ENCODE data around the gene TMEM243.
"Not testable (repeated sequence)": the region's sequence is repeated elsewhere in the genome, so short reads cannot be mapped to it uniquely, and the experiment has no call there.

Gene TMEM243

DNA sequence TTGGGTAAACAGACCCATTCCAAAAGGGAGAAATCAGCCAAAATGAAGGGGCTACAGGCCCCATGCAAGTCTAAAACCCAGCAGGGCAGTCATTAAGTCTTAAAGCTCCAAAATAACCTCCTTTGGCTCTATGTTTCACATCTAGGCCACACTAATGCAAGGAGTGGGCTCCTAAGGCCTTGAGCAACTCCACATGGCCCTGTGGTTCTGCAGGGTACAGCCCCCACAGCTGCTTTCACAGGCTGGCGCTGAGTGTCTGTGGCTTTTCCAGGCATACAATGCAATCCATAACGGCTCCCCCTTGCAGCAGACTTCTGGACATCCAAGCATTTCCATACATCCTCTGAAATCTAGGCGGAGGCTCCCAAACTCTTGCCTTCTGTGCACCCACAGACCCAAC lies 9.0 kb downstream of the TMEM243 start:
- no peak for DNase-seq

DNA sequence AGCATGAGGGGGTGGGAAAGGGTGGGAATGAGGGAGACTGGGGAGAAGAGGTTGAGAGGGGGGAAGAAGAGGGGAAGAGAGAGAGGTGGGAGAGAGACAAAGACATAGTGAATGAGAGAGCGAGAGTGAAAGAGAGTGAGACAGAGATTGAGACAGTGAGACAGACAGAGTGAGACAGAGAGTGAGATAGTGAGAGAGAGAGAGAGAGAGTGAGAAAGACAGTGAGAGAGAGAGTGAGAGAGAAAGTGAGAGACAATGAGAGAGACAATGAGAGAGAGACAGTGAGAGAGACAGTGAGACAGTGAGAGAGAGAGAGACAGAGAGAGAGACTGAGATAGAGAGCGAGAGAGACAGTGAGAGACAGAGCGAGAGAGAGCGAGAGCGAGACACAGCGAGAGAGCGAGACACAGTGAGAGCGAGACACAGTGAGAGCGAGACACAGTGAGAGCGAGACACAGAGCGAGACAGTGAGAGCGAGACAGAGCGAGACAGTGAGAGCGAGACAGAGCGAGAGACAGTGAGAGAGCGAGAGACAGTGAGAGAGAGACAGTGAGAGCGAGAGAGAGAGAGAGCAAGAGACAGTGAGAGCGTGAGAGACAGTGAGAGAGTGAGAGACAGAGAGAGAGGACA lies 10.1 kb downstream of the TMEM243 start:
- DNase-seq, result no peak

DNA sequence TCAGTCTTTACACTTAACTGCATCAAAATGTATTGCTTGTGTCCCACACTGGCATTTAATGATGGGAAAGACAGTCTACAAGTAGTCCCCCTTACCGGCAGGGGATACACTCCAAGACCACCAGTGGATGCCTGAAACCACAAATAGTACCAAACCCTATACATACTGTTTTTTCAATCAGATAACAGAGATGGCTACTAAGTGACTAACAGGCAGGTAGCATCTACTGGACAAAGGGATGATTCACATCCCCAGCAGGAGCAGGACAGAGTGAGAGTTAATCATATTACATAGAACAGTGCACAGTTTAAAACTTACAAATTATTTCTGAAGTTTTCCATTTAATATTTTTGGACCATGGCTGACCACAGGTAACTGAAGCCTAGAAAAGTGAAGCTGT lies 13.2 kb downstream of the TMEM243 start:
- DNase-seq, result no peak

DNA sequence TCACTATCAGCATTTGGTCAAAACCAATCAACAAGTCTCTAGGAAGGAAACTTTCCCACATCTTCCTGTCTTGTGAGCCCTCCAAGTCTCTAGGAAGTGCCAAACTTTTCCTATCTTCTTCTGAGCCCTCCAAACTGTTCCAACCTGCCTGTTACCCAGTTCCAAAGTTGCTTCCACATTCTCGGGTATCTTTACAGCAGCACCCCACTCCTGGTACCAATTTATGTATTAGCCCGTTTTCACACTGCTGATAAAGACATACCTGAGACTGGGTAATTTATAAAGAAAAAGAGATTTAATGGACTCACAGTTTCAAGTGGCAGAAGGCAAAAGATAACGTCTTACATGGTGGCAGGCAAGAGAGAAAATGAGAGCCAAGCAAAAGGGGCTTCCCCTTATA lies 13.8 kb downstream of the TMEM243 start:
- DNase-seq, result not testable (repeated sequence)

DNA sequence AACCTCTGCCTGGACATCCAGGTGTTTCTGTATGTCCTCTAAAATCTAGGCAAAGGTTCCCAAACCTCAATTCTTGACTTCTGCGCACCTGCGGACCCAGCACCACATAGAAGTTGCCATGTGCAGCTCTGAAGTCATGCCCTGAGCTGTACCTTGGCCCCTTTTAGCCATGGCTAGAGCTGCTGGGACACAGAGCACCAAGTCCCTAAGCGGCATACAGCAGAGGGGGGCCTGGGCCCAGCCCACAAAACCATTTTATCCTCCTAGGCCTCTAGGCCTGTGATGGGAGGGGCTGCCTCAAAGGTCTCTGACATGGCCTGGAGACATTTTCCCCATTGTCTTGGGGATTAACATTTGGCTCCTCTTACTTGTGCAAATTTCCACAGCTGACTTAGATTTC lies 14.6 kb downstream of the TMEM243 start:
- no peak for DNase-seq

DNA sequence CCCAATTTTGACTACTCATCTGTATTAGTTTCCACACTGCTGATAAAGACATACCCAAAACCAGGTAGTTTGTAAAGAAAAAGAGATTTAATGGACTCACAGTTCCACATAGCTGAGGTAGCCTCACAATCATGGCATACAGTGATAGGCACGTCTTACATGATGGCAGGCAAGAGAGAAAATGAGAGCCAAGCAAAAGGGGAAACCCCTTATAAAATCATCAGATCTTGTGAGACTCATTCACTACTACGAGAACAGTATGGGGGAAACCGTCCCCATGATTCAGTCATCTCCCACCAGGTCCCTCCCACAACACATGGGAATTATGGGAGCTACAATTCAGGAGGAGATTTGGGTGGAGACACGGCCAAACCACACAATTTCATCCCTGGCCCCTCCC lies 15.6 kb downstream of the TMEM243 start:
- not testable (repeated sequence) for DNase-seq

DNA sequence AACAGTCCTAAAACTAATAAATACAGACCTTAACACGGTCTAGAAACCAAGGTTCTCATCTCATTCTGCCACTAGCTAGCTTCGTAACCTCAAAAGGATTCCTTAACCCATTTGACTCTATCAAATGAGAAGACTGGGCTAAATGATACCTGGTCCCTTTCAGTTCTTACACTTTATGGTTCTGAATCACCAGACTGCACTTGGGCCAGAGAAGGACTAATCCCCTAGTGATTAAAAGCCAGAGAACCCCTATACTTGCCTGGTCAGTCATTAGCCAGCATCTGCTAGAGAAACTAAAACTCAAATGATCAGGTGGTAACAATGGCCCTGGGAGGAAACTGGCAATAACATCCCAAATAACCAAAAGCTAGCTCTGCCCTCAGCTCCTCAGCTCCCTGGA lies 16.8 kb downstream of the TMEM243 start:
- no peak for DNase-seq

DNA sequence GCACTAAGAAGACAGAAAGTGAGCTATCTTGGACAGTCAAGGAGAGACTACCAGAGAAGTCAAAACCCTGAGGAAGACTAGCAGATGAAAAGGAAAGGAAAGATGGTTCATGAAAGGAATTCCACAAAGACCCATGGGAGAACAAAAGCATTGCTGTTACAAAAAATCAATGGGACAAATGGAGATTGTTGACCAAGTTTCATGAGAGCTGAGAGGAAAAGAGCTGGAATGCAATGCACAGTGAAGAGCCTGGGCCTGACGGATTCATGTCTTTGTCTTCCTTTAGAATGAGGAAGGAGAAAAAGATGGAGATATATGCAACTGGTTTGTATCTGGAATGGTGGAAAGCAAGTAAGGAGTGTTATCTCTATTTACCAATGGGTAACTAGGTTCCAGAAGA lies 17.3 kb downstream of the TMEM243 start:
- no peak for DNase-seq

DNA sequence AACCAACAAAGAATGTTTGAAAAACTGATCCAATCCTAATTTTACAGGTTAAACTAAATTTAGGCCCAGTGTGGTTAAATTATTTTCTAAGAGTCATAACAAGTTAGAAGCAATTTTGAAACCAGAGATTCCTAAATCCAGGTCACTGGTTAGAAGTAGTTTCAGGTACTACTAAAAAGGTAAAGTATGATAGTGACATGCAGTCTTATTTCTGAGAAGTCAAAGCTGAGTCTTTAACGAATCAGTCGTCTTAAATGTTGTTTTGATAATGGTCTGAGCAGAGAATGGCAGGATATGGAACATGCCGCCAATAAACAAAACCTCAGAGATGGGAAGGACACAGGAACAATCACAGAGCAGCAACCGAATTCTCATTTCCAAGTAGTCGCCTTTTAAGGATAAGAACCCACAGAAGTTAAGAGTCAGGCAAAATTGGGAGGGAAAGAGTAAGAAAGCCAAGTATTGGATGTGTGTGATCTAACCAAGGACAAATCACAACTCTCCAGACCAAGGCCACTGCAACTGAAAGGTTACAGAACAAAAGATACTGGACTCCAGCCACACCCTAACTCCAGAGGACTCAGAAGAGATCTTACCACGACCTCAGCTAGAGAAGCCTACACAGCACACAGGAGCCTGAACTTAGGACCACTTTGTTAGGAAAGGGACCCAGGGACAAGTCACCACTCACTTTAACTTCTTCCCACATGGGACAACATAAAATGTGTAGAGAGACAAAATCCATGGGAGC lies 19.7 kb downstream of the TMEM243 start:
- no peak for DNase-seq

DNA sequence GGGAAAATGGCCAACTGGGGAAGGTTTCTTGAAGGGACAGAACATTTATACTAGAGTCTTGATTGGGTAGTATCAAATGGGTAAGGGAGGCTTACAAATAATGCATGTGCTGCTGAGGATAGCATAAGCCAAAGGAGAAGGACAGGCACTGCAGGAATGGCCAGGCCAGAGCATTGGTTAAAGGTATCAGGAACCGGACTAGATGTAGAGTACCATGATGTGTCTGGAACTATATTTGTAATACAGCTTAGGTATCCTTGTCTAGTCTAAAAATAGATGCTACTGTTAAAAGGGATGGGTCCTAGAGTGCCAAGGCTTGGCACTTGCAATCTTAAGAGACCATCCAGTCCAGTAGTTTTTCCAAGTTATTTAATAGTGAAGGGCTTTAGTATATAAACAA lies 20.3 kb downstream of the TMEM243 start:
- DNase-seq, result no peak

DNA sequence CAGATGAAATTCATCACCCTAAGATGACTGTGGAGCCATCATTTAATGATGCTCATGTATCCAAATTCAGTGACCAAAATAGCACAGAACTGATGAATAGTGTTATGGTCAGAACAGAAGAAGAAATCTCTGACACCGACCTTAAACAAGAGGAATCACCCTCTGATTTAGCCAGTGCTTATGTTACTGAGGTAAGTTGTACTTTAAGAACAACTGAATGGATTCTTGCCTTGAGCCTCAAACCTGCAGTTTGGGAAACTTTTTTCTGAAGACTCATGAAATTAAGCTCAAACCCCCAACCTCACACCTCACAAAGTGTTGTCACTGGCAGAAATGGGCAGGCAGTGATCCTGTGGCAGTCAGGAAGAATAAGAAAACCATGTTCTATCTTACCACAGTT lies 25.6 kb downstream of the TMEM243 start:
- no peak for DNase-seq

DNA sequence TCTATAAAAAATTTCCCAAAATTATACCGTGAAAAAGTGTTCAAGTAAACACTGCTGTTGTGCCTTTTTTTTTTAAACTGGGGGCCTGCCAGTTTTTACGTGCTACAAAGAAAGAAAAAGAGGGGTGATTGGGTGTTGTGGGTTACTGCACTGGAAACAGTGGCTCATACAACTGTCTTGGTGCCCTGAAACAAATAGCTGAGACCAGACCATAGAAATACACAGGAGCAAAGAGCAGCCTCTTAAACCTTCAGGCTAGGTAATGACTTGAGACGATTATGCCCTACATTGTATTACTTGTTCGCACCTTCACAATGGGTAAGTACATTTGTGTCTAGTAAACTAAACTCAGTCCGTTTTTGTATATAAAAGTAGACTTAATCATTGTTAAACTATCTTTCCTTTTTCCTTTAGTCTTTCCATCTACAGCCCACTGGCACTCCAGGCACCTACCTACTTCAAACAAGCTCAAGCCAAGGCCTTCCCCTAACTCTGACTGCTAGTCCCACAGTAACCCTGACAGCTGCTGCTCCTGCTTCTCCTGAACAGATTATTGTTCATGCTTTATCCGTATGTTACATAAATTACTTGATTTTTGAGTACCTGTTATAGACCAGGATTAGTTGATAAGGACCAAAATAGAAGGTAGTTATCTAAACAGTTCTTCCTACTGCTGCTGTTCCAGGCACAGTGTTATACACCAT lies 26.6 kb downstream of the TMEM243 start:
- DNase-seq, result no peak

DNA sequence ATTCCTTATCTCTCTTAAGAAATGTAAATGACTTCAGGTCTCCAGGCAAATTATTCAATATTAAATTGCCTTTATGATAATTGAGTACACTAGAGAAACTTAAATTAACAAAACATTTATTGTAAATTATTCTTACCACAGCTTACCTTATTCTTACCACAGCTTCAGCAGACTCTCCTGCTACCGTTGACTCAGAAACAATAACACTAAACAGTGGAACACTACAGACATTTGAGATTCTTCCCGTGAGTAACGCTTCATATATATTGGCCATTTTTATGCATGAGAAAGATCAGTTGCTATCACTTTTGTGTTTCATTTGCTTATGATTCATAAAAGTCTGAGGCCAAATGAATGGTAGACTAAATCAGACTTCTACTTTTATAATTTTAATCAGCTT lies 28.7 kb downstream of the TMEM243 start:
- no peak for DNase-seq

DNA sequence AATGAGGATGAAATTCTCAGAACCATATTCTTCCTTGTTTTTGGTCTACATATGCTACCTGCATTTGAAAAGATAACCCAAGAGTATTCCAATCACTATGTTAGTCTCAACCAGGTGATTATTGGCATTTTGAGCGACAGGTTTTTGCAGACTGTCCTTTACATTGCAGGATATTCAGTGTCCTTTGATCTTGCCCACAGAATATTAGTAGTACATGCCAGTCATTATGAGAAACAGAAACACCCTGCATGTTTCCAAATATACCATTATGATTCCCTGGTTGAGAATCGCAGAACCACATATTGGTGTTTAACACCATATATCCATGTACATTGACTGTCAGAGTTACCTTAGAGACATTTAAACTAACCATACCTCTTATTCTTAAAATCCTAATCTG lies 30.6 kb downstream of the TMEM243 start:
- no peak for DNase-seq

DNA sequence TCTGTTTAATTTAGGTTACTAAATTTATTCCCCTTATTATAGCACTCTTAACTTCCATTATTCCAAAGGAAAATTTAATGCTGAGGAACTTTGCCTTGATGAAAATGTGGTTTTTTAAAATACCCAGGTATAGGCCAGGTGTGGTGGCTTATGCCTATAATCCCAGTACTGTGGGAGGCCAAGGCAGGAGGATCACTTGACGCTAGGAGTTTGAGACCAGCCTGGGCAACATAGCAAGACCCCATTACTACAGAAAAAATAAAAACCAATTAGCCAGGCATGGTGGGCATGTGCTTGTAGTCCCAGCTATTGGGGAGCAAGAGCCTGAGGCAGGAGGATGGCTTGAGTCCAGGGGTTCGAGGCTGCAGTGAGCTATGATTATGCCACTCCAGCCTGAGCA lies 32.4 kb downstream of the TMEM243 start:
- no peak for DNase-seq

DNA sequence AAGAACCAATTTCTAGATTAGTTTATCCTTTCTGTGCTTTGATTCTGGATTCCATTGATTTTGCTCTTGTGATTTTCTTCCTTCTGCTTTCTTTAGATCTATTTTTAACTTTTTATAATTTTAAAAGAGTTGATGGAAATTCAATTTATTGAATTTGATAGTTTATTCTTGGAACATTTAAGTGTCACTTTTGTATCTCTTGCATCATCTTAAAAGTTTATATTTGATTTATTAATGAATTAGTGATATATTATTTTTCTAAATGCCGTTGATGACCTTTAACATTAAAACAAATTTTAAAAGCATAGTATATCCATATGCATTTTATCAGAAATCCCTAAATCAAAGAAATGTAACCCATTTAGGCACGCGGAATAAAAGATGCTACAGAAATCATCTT lies 40.4 kb downstream of the TMEM243 start:
- no peak for DNase-seq

DNA sequence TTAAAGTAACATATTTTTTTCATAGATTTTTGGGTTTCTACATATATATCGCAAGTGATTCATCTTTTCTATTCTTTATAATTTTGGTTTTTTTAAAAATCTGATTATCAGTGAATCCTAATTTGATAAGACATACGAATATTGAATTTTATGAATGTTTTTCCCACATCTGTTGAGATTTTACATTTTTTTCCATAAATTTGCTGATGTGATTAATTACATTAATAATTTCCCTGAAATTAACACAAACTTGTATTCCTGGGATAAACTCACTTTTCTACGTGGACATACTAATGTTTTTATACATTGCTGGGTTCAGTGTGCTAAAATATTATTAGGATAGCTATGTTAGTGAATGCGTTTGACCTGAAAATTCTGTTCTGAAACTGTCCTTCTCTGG lies 41.2 kb downstream of the TMEM243 start:
- no peak for DNase-seq

DNA sequence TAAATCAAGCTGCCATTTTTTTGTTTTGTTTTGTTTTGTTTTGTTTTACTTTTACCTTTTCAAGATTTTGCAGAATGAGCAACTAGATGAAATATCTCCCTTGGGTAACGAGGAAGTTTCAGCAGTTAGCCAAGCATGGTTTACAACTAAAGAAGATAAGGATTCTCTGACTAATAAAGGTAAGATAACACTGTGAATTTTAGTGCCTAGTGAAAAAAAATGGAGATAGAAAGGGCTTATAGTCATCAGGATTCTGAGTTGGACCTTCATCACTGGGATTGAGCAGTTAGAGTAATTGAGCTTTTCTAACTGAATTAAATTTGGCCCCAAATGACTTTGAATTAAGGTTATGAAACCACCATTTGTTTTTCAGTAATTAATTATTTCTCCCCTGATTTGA lies 46.1 kb downstream of the TMEM243 start:
- DNase-seq, result no peak

DNA sequence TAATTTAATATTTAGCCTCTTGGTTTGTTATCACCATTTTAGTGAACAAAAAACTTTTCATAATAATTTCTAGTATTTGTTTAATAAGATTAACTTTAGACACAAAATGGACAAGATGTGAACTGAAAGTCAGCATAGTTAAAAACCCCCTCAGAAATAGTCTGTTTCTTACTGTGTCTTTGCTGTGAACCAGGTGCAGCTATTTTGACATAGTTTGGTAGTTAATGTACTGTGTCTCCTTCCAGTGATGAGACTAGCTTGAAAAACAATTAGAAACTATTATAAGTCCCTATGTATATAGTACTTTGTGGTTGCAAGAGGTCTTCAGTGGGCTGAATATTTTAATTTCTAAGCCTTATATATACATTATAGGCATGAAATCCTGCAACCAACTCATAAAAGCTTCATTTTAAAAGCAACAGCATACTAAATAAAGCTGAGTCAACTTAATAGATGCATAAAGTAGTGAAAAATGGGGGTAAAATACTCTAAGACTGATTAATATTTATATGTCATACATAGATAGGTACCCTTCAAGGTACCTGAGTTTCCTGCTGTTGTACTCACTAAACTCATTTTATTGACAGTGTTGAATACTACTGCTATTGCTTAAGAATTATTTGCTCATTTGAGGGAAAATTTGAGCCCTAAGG lies 48.1 kb downstream of the TMEM243 start:
- DNase-seq, result no peak

DNA sequence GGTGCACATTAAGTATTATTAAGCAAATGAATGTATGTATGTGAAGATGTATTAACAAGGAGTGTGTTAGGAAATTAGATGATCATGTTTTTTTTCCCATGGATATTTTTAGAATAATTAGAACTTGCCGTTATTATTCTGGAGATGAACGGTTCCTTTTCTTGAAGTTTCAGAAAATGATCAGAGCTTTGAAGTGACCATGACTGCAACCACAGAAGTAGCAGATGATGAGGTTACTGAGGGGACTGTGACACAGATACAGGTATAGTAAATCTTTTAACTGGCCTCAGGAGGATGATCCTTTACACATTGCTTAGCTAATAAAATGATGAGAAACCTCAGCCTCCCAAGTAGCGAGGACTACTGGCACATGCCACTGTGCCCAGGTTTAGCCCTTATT lies 48.7 kb downstream of the TMEM243 start:
- DNase-seq, result no peak

DNA sequence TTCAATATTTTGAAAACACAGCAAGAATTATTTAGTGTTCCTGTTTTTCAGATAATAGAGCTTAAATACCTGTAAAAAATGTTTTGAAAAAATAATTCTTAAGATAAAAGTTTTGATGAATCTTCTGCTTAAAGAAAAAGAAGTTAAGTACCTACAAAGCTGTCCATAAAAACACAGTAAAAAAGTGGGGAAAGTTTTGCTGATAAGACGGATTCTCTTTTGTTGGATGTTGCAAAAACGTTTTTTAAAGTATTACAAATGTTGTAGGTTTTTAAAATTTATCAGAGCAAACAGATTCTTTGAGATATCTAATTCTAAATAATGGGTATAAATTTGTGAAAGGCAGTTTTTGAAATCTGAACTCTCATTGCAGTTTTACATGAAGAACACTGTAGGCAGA lies 55.1 kb downstream of the TMEM243 start:
- DNase-seq, result no peak

DNA sequence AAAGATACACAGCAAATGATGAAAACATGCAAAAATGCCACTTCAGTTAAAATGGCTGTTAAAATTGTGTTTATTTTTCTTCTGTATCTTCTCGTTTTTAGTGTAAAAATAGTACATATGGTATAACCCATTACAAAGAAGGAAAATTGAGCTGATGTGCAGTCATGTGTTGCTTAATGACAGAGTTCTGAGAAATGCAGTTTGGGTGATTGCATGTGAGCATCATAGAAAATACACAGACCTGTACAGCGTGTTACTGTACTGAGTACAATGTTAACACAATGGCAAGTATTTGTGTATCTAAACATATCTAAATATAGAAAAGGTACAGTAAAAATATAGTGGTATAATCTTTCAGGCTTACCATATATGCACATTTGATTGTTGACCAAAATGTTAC lies 60.0 kb downstream of the TMEM243 start:
- DNase-seq, result no peak

DNA sequence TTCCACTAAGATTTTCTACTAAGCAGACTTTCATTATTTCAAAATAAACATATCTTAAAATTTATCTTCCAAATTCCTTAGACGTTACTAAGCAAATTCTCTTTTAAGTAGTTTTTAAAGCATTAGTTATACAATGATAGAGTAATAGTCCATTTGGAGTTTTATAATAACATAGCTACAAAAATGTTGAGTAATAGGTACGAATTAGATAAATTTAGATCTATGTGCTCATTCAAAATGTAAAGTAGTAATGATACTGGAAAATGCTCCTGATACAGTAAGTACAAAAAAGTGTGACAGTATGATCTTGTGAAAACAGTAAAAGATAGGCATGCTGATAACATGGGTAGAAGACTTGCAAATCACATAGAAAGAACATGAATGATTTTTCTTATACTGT lies 62.8 kb downstream of the TMEM243 start:
- DNase-seq, result no peak

DNA sequence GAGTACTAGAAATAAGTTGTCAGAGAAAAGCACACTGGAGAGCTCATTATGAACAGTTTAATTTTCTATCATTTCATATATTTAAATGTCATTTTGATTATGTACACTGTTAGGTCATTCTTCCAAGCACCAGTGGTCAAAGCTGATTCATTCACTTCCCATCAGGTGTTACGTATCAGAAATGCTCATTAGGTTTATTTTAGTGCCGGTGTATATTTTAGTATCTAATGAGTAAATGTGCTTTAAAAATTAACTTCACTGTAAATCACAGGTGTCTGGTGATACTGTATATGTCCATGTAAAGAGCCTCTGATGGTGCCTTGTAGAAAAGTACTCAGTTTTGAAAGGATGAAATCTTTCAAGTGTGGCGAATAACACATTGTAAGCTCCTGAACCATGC lies 63.7 kb downstream of the TMEM243 start:
- no peak for DNase-seq
